Keratinocyte (primary cell): Measurements from ENCODE around the gene GBP2. TPM values are rescaled to one million over a fixed set of nuclear protein-coding genes. Genes with fewer than 3 reads are reported as not detected.

Experiments
- DNase-seq: peaks from one replicate; pipeline ENCODE4 v3.0.0-alpha.2; 2011; ENCODE audit warnings: low read depth, missing footprints, low spot score
- FAIRE-seq: peaks from 2 replicates; lab custom pipeline; 2011; peaks lifted over from hg19 to GRCh38; lab: Jason Lieb, UNC
- H2AFZ ChIP-seq: 2 replicates; pipeline ENCODE4 v1.6.0; 2012; ENCODE audit warnings: low read length, control low read depth, inconsistent platforms; ENCODE audit not compliant: control insufficient read depth
- H3K27ac ChIP-seq: 2 replicates; pipeline ENCODE4 v1.5.1; 2011; ENCODE audit warnings: low read length; ENCODE audit not compliant: control insufficient read depth, insufficient read depth
- H3K27me3 ChIP-seq: 3 replicates; pipeline ENCODE4 v1.6.0; 2011; ENCODE audit warnings: low read length; ENCODE audit not compliant: control insufficient read depth, insufficient read depth; ENCODE audit errors: extremely low read depth
- H3K36me3 ChIP-seq, 2 experiments: 2 replicates in 1 of 2; 3 replicates in 1 of 2; pipeline ENCODE4 v1.5.1; 2011; ENCODE audit warnings: low read length in 2 of 2, mild to moderate bottlenecking in 1 of 2; ENCODE audit not compliant: control insufficient read depth in 2 of 2, insufficient read depth in 2 of 2; ENCODE audit errors: extremely low read depth in 1 of 2
- H3K4me1 ChIP-seq: 3 replicates; pipeline ENCODE4 v1.5.1; 2011; ENCODE audit warnings: low read length; ENCODE audit not compliant: control insufficient read depth, insufficient read depth; ENCODE audit errors: extremely low read depth
- H3K4me2 ChIP-seq: 3 replicates; pipeline ENCODE4 v1.6.0; 2011; ENCODE audit warnings: low read depth, low read length; ENCODE audit not compliant: control insufficient read depth, insufficient read depth; ENCODE audit errors: extremely low read depth
- H3K4me3 ChIP-seq, 3 experiments: fragments of 200-600 bp in 1 of 3; sonication (generic) in 1 of 3; 2 replicates in 2 of 3; 3 replicates in 1 of 3; pipeline ENCODE4 v1.5.1; 2011 to 2016; ENCODE audit warnings: low read length in 3 of 3, mild to moderate bottlenecking in 3 of 3, control low read depth in 2 of 3, inconsistent platforms in 1 of 3, low read depth in 1 of 3, mixed read lengths in 1 of 3, mixed run types in 1 of 3, moderate library complexity in 1 of 3; ENCODE audit not compliant: control insufficient read depth in 2 of 3, insufficient read depth in 2 of 3; ENCODE audit errors: extremely low read depth in 1 of 3
- H3K79me2 ChIP-seq: 2 replicates; pipeline ENCODE4 v1.6.0; 2012; ENCODE audit warnings: low read length; ENCODE audit not compliant: control insufficient read depth, insufficient read depth
- H3K9ac ChIP-seq: 3 replicates; pipeline ENCODE4 v1.6.0; 2011; ENCODE audit warnings: low read length; ENCODE audit not compliant: control insufficient read depth, insufficient read depth; ENCODE audit errors: extremely low read depth
- H3K9me1 ChIP-seq: 3 replicates; pipeline ENCODE4 v1.6.0; 2011; ENCODE audit warnings: low read length; ENCODE audit not compliant: control insufficient read depth, insufficient read depth; ENCODE audit errors: extremely low read depth
- H3K9me3 ChIP-seq: 2 replicates; pipeline ENCODE4 v1.5.1; 2012; ENCODE audit warnings: low read depth, low read length; ENCODE audit not compliant: control insufficient read depth
- H4K20me1 ChIP-seq: 3 replicates; pipeline ENCODE4 v1.6.0; 2011; ENCODE audit warnings: low read length; ENCODE audit not compliant: control insufficient read depth, insufficient read depth; ENCODE audit errors: extremely low read depth
- EZH2 ChIP-seq: IDR thresholded peaks from one replicate; pipeline ENCODE4 v1.6.1; 2012; ENCODE audit warnings: inconsistent platforms, mild to moderate bottlenecking, low read length, moderate library complexity
- dilution Hi-C: fragments of 300-500 bp; cut with MboI; formaldehyde crosslinking; loops from one replicate; pipeline ENCODE4 v1.7.0; 2020; ENCODE audit warnings: low sequenced_read_pairs; ENCODE audit not compliant: extremely low pct_ligation_motif_present
- polyA plus RNA-seq, 5 experiments: library from polyadenylated mRNA; depleted of rRNA in 3 of 5; stranded (reverse) in 3 of 5; stranded (forward) in 1 of 5; unstranded in 1 of 5; fragments of >200 nt; gene quantifications; 1 replicate in 1 of 5; 2 replicates in 3 of 5; 3 replicates in 1 of 5; pipeline versions ENCODE4 v1.2.1 to v1.2.3, GENCODE V29; 2011 to 2012; ENCODE audit warnings: missing spikeins in 2 of 5, low read depth in 1 of 5, low replicate concordance in 1 of 5
- TF ChIP-seq, protein P1 (sequence below), 3 experiments: IDR thresholded peaks in 1 of 3; conservative IDR thresholded peaks in 1 of 3; optimal IDR thresholded peaks in 1 of 3; 2 replicates in 2 of 3; 3 replicates in 1 of 3; pipeline versions ENCODE3 to v1.5.1; 2011; ENCODE audit warnings: low read length in 3 of 3, mild to moderate bottlenecking in 3 of 3, moderate library complexity in 2 of 3, control low read depth in 1 of 3, inconsistent platforms in 1 of 3; ENCODE audit not compliant: insufficient read depth in 2 of 3; ENCODE audit errors: extremely low read depth in 1 of 3

GBP2 gene
- polyA plus RNA-seq, 1 donor (not counting 4 experiments of a cell fraction or from before 2014, with no cell fraction given) = 0.43 TPM

DNA sequence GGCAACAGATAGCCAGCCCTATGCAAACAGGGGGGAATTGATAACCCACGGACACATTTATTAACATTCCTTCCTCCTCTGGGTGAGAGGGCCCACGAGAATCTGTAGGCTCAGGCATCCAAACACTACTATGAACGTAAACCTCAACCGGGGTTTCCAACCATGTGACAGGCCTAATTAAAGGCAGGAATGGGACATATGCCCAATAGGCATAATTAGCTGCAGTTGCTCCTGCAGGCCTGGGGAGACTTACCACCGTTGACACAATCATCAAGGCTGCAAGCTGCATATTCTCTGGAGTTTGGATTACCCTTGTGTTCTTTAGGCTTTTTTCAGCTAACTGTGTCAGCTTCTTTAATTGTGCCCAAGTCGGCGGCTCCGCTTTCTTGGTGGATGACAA is 38.7 kb downstream of the GBP2 start:
- TF ChIP-seq EZH2 = no peak
- TF ChIP-seq, protein P1, sequence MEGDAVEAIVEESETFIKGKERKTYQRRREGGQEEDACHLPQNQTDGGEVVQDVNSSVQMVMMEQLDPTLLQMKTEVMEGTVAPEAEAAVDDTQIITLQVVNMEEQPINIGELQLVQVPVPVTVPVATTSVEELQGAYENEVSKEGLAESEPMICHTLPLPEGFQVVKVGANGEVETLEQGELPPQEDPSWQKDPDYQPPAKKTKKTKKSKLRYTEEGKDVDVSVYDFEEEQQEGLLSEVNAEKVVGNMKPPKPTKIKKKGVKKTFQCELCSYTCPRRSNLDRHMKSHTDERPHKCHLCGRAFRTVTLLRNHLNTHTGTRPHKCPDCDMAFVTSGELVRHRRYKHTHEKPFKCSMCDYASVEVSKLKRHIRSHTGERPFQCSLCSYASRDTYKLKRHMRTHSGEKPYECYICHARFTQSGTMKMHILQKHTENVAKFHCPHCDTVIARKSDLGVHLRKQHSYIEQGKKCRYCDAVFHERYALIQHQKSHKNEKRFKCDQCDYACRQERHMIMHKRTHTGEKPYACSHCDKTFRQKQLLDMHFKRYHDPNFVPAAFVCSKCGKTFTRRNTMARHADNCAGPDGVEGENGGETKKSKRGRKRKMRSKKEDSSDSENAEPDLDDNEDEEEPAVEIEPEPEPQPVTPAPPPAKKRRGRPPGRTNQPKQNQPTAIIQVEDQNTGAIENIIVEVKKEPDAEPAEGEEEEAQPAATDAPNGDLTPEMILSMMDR (optimal IDR thresholded peaks at IDR 0.05 in 1 of 3, IDR thresholded peaks at IDR 0.05 in 1 of 3, conservative IDR thresholded peaks at IDR 0.05 in 1 of 3; ENCODE audit: extremely low read depth in 1 of 3, insufficient read depth in 2 of 3, low read length in 3 of 3) = no peak
- dilution Hi-C loops = no loop called here
- H3K9ac ChIP-seq = no peak overlapping the region
- H3K79me2 ChIP-seq = no peaks in the 10 kb centered on the region
- H3K36me3 ChIP-seq = no peaks in the 10 kb centered on the region
- no peak overlapping the region for H2AFZ ChIP-seq
- H4K20me1 ChIP-seq = no peaks in the 10 kb centered on the region
- FAIRE-seq (no peak), DNase-seq (no peak)
- no peaks in the 10 kb centered on the region for H3K9me3 ChIP-seq
- H3K9me1 ChIP-seq = no peaks in the 10 kb centered on the region
- no peak overlapping the region for H3K27ac ChIP-seq
- H3K4me1 ChIP-seq = no peaks in the 10 kb centered on the region
- no peaks in the 10 kb centered on the region for H3K27me3 ChIP-seq
- H3K4me3 ChIP-seq = no peak overlapping the region
- H3K4me2 ChIP-seq = no peak overlapping the region

DNA sequence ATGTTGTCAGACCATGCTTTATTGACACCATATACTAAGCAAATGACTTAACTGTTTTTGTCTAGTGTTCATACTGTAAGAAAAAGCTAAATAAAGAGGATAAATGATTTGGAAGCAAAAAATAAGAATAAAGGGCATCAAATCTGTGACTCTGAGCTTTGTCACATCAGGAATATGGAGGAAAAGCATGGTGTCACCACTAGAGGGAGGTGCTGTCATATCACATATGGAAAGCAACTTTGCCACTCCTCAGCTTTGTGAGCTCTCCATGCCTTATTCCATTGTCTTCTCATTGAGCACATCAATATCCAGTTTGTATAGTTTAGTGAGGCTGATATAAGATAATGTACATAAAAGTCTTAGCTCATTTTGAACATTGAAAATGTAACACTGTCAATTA is 40.1 kb downstream of the GBP2 start:
- DNase-seq = no peak
- no peaks in the 10 kb centered on the region for H3K9me3 ChIP-seq
- FAIRE-seq = peak; percentile 73
- H3K4me1 ChIP-seq = no peaks in the 10 kb centered on the region
- H2AFZ ChIP-seq = no peak overlapping the region
- no peaks in the 10 kb centered on the region for H3K27me3 ChIP-seq
- H4K20me1 ChIP-seq = no peaks in the 10 kb centered on the region
- H3K27ac ChIP-seq = no peak overlapping the region
- no peaks in the 10 kb centered on the region for H3K79me2 ChIP-seq
- no peak overlapping the region for H3K4me3 ChIP-seq
- H3K4me2 ChIP-seq = no peak overlapping the region
- TF ChIP-seq EZH2 = no peak
- TF ChIP-seq, protein P1 (optimal IDR thresholded peaks at IDR 0.05 in 1 of 3, IDR thresholded peaks at IDR 0.05 in 1 of 3, conservative IDR thresholded peaks at IDR 0.05 in 1 of 3; ENCODE audit: extremely low read depth in 1 of 3, insufficient read depth in 2 of 3, low read length in 3 of 3) = peak; percentile 45 to 87 (median 64)
- H3K9ac ChIP-seq = no peak overlapping the region
- dilution Hi-C loops = no loop called here
- H3K36me3 ChIP-seq = no peaks in the 10 kb centered on the region
- H3K9me1 ChIP-seq = no peaks in the 10 kb centered on the region
